Mesothelial cell of epicardium (in vitro differentiated cells): ENCODE data around the gene TTC19. TPM values are rescaled to one million over a fixed set of nuclear protein-coding genes. Genes with fewer than 3 reads are reported as not detected.

Experiments used
- DNase-seq, 2 experiments: peaks; one replicate each; pipeline ENCODE4 v3.0.0; 2021; ENCODE audit warnings: low spot score in 2 of 2; ENCODE audit not compliant: unreplicated experiment in 2 of 2
- H3K27ac Mint-ChIP-seq: 2 replicates; pipeline ENCODE4 v1.8.0; 2021; ENCODE audit warnings: mixed read lengths
- H3K27me3 Mint-ChIP-seq: 2 replicates; pipeline ENCODE4 v1.8.0; 2021; ENCODE audit warnings: low read depth, mixed read lengths
- H3K36me3 Mint-ChIP-seq: 2 replicates; pipeline ENCODE4 v1.8.0; 2021; ENCODE audit warnings: mixed read lengths
- H3K4me1 Mint-ChIP-seq: 2 replicates; pipeline ENCODE4 v1.8.0; 2021; ENCODE audit warnings: mixed read lengths
- H3K4me3 Mint-ChIP-seq: 2 replicates; pipeline ENCODE4 v1.8.0; 2021; ENCODE audit warnings: mild to moderate bottlenecking, moderate library complexity, mixed read lengths
- H3K9me3 Mint-ChIP-seq: 2 replicates; pipeline ENCODE4 v1.8.0; 2021; ENCODE audit warnings: mixed read lengths
- total RNA-seq: library from RNA; stranded (reverse); gene quantifications from 3 replicates; pipeline ENCODE4 v1.2.1, GENCODE V29; 2021
- TF ChIP-seq, protein P1 (sequence below): fragments of 200-600 bp; sonication (generic); IDR thresholded peaks from one replicate; pipeline ENCODE4 v1.5.0; 2021; ENCODE audit warnings: antibody characterized with exemption; ENCODE audit not compliant: unreplicated experiment

Gene TTC19
- total RNA-seq, 1 donor from 2014 or later = 41.7 TPM

DNA sequence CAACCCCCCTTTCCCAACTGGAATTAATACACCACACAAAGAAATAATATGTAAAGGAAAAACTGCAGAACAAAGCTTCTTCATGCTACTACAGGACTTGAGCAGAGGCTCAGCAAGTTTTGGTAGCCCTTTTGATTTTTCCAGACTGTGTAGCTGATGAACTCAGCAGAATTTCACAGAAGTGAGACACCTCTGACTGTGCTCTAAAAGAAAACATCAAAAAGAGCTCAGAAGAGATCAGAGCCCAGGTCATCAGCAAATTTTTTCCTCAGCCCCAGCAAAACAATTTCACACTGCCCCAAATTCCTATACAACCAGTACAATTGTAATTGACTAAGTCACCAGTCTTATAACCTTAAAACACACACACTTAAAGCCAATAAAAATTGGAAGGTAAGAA lies 38.0 kb downstream of the TTC19 start:
- H3K9me3 Mint-ChIP-seq = peaks cover 6% of the 10 kb centered on the region
- peak overlapping the region; percentile 79 for H3K27ac Mint-ChIP-seq
- TF ChIP-seq, protein P1, sequence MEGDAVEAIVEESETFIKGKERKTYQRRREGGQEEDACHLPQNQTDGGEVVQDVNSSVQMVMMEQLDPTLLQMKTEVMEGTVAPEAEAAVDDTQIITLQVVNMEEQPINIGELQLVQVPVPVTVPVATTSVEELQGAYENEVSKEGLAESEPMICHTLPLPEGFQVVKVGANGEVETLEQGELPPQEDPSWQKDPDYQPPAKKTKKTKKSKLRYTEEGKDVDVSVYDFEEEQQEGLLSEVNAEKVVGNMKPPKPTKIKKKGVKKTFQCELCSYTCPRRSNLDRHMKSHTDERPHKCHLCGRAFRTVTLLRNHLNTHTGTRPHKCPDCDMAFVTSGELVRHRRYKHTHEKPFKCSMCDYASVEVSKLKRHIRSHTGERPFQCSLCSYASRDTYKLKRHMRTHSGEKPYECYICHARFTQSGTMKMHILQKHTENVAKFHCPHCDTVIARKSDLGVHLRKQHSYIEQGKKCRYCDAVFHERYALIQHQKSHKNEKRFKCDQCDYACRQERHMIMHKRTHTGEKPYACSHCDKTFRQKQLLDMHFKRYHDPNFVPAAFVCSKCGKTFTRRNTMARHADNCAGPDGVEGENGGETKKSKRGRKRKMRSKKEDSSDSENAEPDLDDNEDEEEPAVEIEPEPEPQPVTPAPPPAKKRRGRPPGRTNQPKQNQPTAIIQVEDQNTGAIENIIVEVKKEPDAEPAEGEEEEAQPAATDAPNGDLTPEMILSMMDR = no peak
- H3K4me3 Mint-ChIP-seq = no peak overlapping the region
- DNase-seq = no peak
- peaks cover 3% of the 10 kb centered on the region for H3K4me1 Mint-ChIP-seq
- H3K36me3 Mint-ChIP-seq = peaks cover 51% of the 10 kb centered on the region
- H3K27me3 Mint-ChIP-seq = no peaks in the 10 kb centered on the region

DNA sequence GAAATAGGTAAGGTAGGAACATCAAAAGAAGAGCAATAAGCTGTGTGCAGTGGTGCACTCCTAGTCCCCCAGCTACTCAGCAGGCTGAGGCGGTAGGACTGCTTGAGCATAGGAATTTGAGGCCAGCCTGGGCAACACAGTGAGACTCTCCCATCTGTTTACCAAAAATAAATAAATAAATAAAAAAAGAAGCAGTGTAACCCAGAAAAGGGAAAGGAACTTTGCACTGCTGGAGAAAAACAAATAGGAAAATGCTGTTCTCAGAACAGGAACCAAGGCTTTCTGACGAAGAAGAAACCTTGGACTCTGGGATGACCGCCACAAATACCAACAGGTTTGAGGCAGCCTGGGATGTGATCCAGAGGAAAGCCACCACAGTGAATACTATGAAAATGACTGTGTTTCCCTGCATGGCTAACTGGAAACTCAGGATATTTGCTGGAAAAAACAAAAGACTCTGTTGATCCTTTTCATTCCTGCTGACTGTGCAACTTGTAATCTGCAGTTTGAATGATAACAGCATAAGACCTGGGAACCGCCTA lies 41.2 kb downstream of the TTC19 start:
- no peak for DNase-seq
- Mint-ChIP-seq H3K9me3 (peaks cover 5% of the 10 kb centered on the region), H3K36me3 (peaks cover 49% of the 10 kb centered on the region), H3K4me3 (no peak overlapping the region), H3K27ac (no peak overlapping the region), H3K27me3 (no peaks in the 10 kb centered on the region), H3K4me1 (peaks cover 3% of the 10 kb centered on the region)
- TF ChIP-seq, protein P1 = no peak

DNA sequence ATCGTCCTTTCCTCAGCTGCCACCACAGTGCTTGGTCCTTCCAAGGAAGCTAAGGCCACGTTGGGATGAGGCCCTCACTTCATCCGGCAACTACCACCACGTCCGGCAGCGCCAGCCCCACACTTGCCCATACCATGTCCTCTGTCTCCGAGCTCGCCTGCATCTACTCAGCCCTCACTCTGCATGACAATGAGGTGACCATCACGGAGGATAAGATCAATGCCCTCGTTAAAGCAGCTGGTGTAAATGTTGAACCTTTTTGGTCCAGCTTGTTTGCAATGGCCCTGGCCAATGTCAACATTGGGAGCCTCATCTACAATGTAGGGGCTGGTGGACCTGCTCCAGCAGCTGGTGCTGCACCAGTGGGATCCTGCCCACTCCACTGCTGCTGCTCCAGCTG lies 44.9 kb downstream of the TTC19 start:
- no peak for DNase-seq
- TF ChIP-seq, protein P1 = no peak
- Mint-ChIP-seq H3K27ac (no peak overlapping the region), H3K27me3 (no peaks in the 10 kb centered on the region), H3K4me1 (no peaks in the 10 kb centered on the region), H3K9me3 (no peaks in the 10 kb centered on the region), H3K4me3 (no peak overlapping the region), H3K36me3 (peaks cover 37% of the 10 kb centered on the region)

DNA sequence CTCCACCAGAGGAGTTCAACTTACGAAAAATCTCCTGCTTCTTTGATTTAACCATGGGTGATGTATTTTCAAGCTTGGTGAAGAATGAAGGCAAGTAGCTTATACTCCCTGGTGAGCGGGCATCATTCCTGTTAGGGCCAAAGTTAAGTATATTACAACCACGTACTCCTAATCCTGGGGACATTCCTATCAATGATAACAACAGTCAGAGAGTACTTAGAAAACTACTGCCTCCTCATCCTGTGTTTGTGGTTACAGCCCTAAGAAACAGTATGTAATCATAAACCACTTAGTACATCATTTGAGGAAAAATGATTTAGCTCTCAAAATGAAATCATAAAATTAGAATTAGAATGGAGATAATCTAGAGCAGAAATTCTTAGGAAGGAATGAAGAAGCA lies 47.3 kb downstream of the TTC19 start:
- Mint-ChIP-seq H3K4me1 (no peaks in the 10 kb centered on the region), H3K27me3 (no peaks in the 10 kb centered on the region), H3K27ac (no peak overlapping the region), H3K4me3 (no peak overlapping the region), H3K36me3 (peaks cover 39% of the 10 kb centered on the region), H3K9me3 (peaks cover 4% of the 10 kb centered on the region)
- TF ChIP-seq, protein P1 = no peak
- DNase-seq = no peak

DNA sequence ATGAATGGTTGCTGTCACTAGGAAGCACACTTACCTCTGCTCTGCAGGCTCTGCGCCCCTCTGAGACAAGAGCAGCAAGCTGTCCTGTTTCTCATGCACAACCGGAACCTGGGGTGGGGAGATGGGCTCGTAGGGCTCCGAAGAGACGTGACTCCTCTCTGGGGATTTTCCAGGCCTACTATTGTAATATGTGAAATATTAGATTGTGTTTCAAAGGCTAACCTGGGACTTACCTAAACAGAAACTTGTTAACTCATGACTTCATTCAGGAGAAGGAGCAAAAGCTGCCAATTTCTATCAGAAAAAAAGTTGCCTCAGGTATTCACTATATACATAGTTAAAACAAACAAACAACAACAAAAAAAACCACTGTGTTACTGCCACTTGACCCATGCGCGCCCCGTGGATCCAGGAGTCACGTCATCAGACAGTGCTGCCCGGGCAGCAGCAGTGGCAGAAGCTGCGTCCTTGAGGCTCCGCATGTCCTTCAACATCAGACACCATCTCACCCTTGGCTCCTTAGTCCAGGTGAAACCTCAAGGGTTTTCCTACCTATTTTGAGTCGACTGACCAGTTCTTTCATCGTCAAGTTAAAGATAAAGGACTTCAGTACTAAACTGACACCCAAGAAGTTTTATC lies 49.3 kb downstream of the TTC19 start:
- no peaks in the 10 kb centered on the region for H3K27me3 Mint-ChIP-seq
- TF ChIP-seq, protein P1 = no peak
- no peaks in the 10 kb centered on the region for H3K4me1 Mint-ChIP-seq
- H3K9me3 Mint-ChIP-seq = peaks cover 23% of the 10 kb centered on the region
- DNase-seq = no peak
- H3K36me3 Mint-ChIP-seq = peaks cover 49% of the 10 kb centered on the region
- H3K4me3 Mint-ChIP-seq = no peak overlapping the region
- H3K27ac Mint-ChIP-seq = peak overlapping the region; percentile 53
